DOHH2 (cell line): ENCODE results near the gene MIEF1.

Source experiments
- H3F3A ChIP-seq: fragments of 200-600 bp; sonication (generic), shearing (Covaris generic); 2 replicates; pipeline ENCODE4 v1.6.0; 2016; ENCODE audit warnings: antibody characterized with exemption, mild to moderate bottlenecking; ENCODE audit not compliant: control insufficient read depth, insufficient read depth
- H3K27ac ChIP-seq: fragments of 200-600 bp; sonication (generic); 2 replicates; pipeline ENCODE4 v1.5.1; 2014; ENCODE audit warnings: low read depth, mild to moderate bottlenecking, low read length, moderate library complexity
- H3K27me3 ChIP-seq: fragments of 200-600 bp; sonication (generic); 2 replicates; pipeline ENCODE4 v1.6.1; 2014; ENCODE audit warnings: mild to moderate bottlenecking, low read length, mixed read lengths; ENCODE audit not compliant: control insufficient read depth
- H3K36me3 ChIP-seq: fragments of 200-600 bp; sonication (generic); 2 replicates; pipeline ENCODE4 v1.6.1; 2014; ENCODE audit warnings: mild to moderate bottlenecking, low read length, moderate library complexity, mixed read lengths; ENCODE audit not compliant: control insufficient read depth
- H3K4me1 ChIP-seq: fragments of 200-600 bp; sonication (generic); 2 replicates; pipeline ENCODE4 v1.6.1; 2014; ENCODE audit warnings: mild to moderate bottlenecking, low read length, mixed read lengths; ENCODE audit not compliant: control insufficient read depth
- H3K4me2 ChIP-seq: fragments of 200-600 bp; sonication (generic); 2 replicates; pipeline ENCODE4 v1.6.0; 2014; ENCODE audit warnings: mild to moderate bottlenecking, low read length, moderate library complexity
- H3K4me3 ChIP-seq: fragments of 200-600 bp; sonication (generic); 2 replicates; pipeline ENCODE4 v1.5.1; 2014; ENCODE audit warnings: mild to moderate bottlenecking, low read length, mixed read lengths
- H3K79me2 ChIP-seq: fragments of 200-600 bp; sonication (generic); 2 replicates; pipeline ENCODE4 v1.6.1; 2014; ENCODE audit warnings: mild to moderate bottlenecking, low read length, mixed read lengths; ENCODE audit not compliant: control insufficient read depth
- H3K9me2 ChIP-seq: fragments of 200-600 bp; sonication (generic); replicated peaks from 2 replicates; pipeline ENCODE4 v1.6.1; 2014; ENCODE audit warnings: mild to moderate bottlenecking, low read length, mixed read lengths; ENCODE audit not compliant: control insufficient read depth
- H3K9me3 ChIP-seq: fragments of 200-600 bp; sonication (generic); 2 replicates; pipeline ENCODE4 v1.6.1; 2014; ENCODE audit warnings: antibody characterized with exemption, low read length, mixed read lengths; ENCODE audit not compliant: control insufficient read depth, insufficient read depth
- H4K20me1 ChIP-seq: fragments of 200-600 bp; sonication (generic); 2 replicates; pipeline ENCODE4 v1.6.0; 2014; ENCODE audit warnings: low read depth, mild to moderate bottlenecking, antibody characterized with exemption, low read length, moderate library complexity; ENCODE audit not compliant: control insufficient read depth, insufficient read depth
- CTCF ChIP-seq: fragments of 200-600 bp; sonication (generic); IDR thresholded peaks from one replicate; pipeline ENCODE4 v1.5.1; 2014; ENCODE audit warnings: antibody characterized with exemption, mild to moderate bottlenecking, low read depth, low read length; ENCODE audit not compliant: poor library complexity, severe bottlenecking
- EZH2phosphoT487 ChIP-seq: fragments of 200-600 bp; sonication (generic); IDR thresholded peaks from 2 replicates; pipeline ENCODE4 v1.6.1; 2017; ENCODE audit warnings: borderline replicate concordance, mild to moderate bottlenecking, antibody characterized with exemption, low read length, moderate library complexity, mixed read lengths

The MIEF1 gene

GRCh38 chr22:39457556-39458443 lies 44.3 kb upstream of the MIEF1 start:
- H3K4me1 ChIP-seq, result peaks cover 71% of the 10 kb centered on the region

GRCh38 chr22:39458444-39459083 lies 43.5 kb upstream of the MIEF1 start:
- TF ChIP-seq CTCF (no peak), EZH2phosphoT487 (no peak)
- H3F3A ChIP-seq, result peaks cover 43% of the 10 kb centered on the region
- H3K4me3 ChIP-seq, result peak overlapping the region; percentile 98
- peaks cover 72% of the 10 kb centered on the region for H3K4me1 ChIP-seq
- peaks cover 61% of the 10 kb centered on the region for H3K79me2 ChIP-seq
- no peaks in the 10 kb centered on the region for H3K9me2 ChIP-seq
- peaks cover 34% of the 10 kb centered on the region for H3K36me3 ChIP-seq
- no peaks in the 10 kb centered on the region for H3K27me3 ChIP-seq
- H3K27ac ChIP-seq, result peak overlapping the region; percentile 97
- peak overlapping the region; percentile 82 for H3K4me2 ChIP-seq
- no peaks in the 10 kb centered on the region for H3K9me3 ChIP-seq
- no peaks in the 10 kb centered on the region for H4K20me1 ChIP-seq

More at GRCh38 chr22:39457556-39458443, 44.3 kb upstream of the MIEF1 start:
- H4K20me1 ChIP-seq, result no peaks in the 10 kb centered on the region
- H3K9me2 ChIP-seq, result no peaks in the 10 kb centered on the region
- no peak for TF ChIP-seq CTCF
- TF ChIP-seq EZH2phosphoT487, result no peak
- peak overlapping the region; percentile 97 for H3K27ac ChIP-seq
- H3K36me3 ChIP-seq, result peaks cover 29% of the 10 kb centered on the region
- peaks cover 56% of the 10 kb centered on the region for H3K79me2 ChIP-seq
- peaks cover 36% of the 10 kb centered on the region for H3F3A ChIP-seq
- no peaks in the 10 kb centered on the region for H3K27me3 ChIP-seq
- no peaks in the 10 kb centered on the region for H3K9me3 ChIP-seq
- H3K4me2 ChIP-seq, result peak overlapping the region; percentile 82
- H3K4me3 ChIP-seq, result peak overlapping the region; percentile 98

- Histone ChIP-seq H3K4me1 (peaks cover 72% of the 10 kb centered on the region), H3K36me3 (peaks cover 38% of the 10 kb centered on the region), H3K4me3 (peak overlapping the region; percentile 98), H3K9me2 (no peaks in the 10 kb centered on the region), H3K27me3 (no peaks in the 10 kb centered on the region), H3K27ac (peak overlapping the region; percentile 97), H3K9me3 (no peaks in the 10 kb centered on the region), H3K4me2 (peak overlapping the region; percentile 82), H3F3A (peaks cover 45% of the 10 kb centered on the region), H3K79me2 (peaks cover 69% of the 10 kb centered on the region), H4K20me1 (no peaks in the 10 kb centered on the region)
- TF ChIP-seq CTCF (no peak), EZH2phosphoT487 (no peak)
Measured at GRCh38 chr22:39459681-39460080, 42.4 kb upstream of the MIEF1 start.
